ENCODE data around the gene MCCC1. TPM values are rescaled to one million over a fixed set of nuclear protein-coding genes. Genes with fewer than 3 reads are reported as not detected.
"Not testable (repeated sequence)": the region's sequence is repeated elsewhere in the genome, so short reads cannot be mapped to it uniquely, and the experiment has no call there.

Gene MCCC1
- total RNA-seq, 1 donor = 23.7 TPM

- no peak overlapping the region for H3K4me3 ChIP-seq (ENCODE audit: low read depth, low read length)
- TF ChIP-seq CTCF (IDR thresholded peaks at IDR 0.05; ENCODE audit: insufficient read depth, low read length) = no peak
- DNase-seq (ENCODE audit: low read depth) = peak; percentile 12
Observed at GRCh38 chr3:183074261-183074660, 25.0 kb downstream of the MCCC1 start.

GRCh38 chr3:183073839-183074238 lies 25.5 kb downstream of the MCCC1 start:
- no peak for DNase-seq (ENCODE audit: low read depth)
- no peak for TF ChIP-seq CTCF (IDR thresholded peaks at IDR 0.05; ENCODE audit: insufficient read depth, low read length)
- H3K4me3 ChIP-seq (ENCODE audit: low read depth, low read length) = no peak overlapping the region

- no peak overlapping the region for H3K4me3 ChIP-seq (ENCODE audit: low read depth, low read length)
- no peak for TF ChIP-seq CTCF (IDR thresholded peaks at IDR 0.05; ENCODE audit: insufficient read depth, low read length)
Observed at GRCh38 chr3:183070892-183071291, 28.4 kb downstream of the MCCC1 start.

GRCh38 chr3:183069086-183069485 lies 30.2 kb downstream of the MCCC1 start:
- TF ChIP-seq CTCF (IDR thresholded peaks at IDR 0.05; ENCODE audit: insufficient read depth, low read length) = no peak
- DNase-seq (ENCODE audit: low read depth) = no peak
- H3K4me3 ChIP-seq (ENCODE audit: low read depth, low read length) = no peak overlapping the region

More at GRCh38 chr3:183070892-183071291, 28.4 kb downstream of the MCCC1 start:
- no peak for DNase-seq (ENCODE audit: low read depth)

GRCh38 chr3:183066891-183067290 lies 32.4 kb downstream of the MCCC1 start:
- DNase-seq (ENCODE audit: low read depth) = not testable (repeated sequence)

GRCh38 chr3:183064475-183064874 lies 34.8 kb downstream of the MCCC1 start:
- TF ChIP-seq CTCF (IDR thresholded peaks at IDR 0.05; ENCODE audit: insufficient read depth, low read length) = no peak
- DNase-seq (ENCODE audit: low read depth) = no peak
- no peak overlapping the region for H3K4me3 ChIP-seq (ENCODE audit: low read depth, low read length)

More at GRCh38 chr3:183066891-183067290, 32.4 kb downstream of the MCCC1 start:
- not testable (repeated sequence) for H3K4me3 ChIP-seq (ENCODE audit: low read depth, low read length)

GRCh38 chr3:183061391-183062172 lies 37.7 kb downstream of the MCCC1 start:
- no peak for DNase-seq (ENCODE audit: low read depth)
- no peak overlapping the region for H3K4me3 ChIP-seq (ENCODE audit: low read depth, low read length)
- TF ChIP-seq CTCF (IDR thresholded peaks at IDR 0.05; ENCODE audit: insufficient read depth, low read length) = no peak
